GM12878 (cell line): Measurements from ENCODE around the gene RUVBL2. TPM values are rescaled to one million over a fixed set of nuclear protein-coding genes. Genes with fewer than 3 reads are reported as not detected.
"Not testable (repeated sequence)": the region's sequence is repeated elsewhere in the genome, so short reads cannot be mapped to it uniquely, and the experiment has no call there.

Source experiments
- ATAC-seq: fragments of 200-7000 bp; cut with Tn5 transposase; 3 replicates; pipeline ENCODE4 v1.9.1; 2020; ENCODE audit warnings: mild to moderate bottlenecking, moderate library complexity
- BruUV-seq: library from RNA; stranded (reverse); fragments of 400-500 nt; replicated peaks from 2 replicates; lab custom pipeline; 2021; lab: Mats Ljungman, UMichigan
- CTCF ChIA-PET: fragments of 300-600 bp; sonication (Branson Sonifier 250); formaldehyde crosslinking; extraction: SDS; loops from one replicate; lab custom pipeline; 2021; ENCODE audit warnings: inconsistent platforms; lab: Yijun Ruan, JAX
- POLR2A ChIA-PET: fragments of 350-600 bp; formaldehyde crosslinking; extraction: SDS; loops from one replicate; lab custom pipeline; 2021; ENCODE audit warnings: inconsistent platforms; lab: Charles Lee
- RAD21 ChIA-PET: fragments of 300-600 bp; sonication (Branson Sonifier 250); formaldehyde crosslinking; loops from one replicate; lab custom pipeline; 2023; ENCODE audit warnings: antibody characterized with exemption; ENCODE audit not compliant: unreplicated experiment; lab: Charles Lee
- SMC1A ChIA-PET: fragments of 300-600 bp; sonication (Branson Sonifier 250); formaldehyde crosslinking; loops from one replicate; lab custom pipeline; 2023; ENCODE audit not compliant: unreplicated experiment, uncharacterized antibody; lab: Charles Lee
- DNase-seq: peaks from one replicate; pipeline ENCODE4 v3.0.0-alpha.2; 2011; ENCODE audit warnings: low read depth, low spot score
- FAIRE-seq: peaks from 3 replicates; lab custom pipeline; 2011; peaks lifted over from hg19 to GRCh38; lab: Jason Lieb, UNC
- H2AFZ ChIP-seq: 2 replicates; pipeline ENCODE4 v1.6.0; 2011; ENCODE audit warnings: low read depth, low read length, control low read depth; ENCODE audit not compliant: control insufficient read depth
- H3K27ac ChIP-seq: 2 replicates; pipeline ENCODE4 v1.5.1; 2011; ENCODE audit warnings: control low read depth; ENCODE audit not compliant: control insufficient read depth, insufficient read depth
- H3K27me3 ChIP-seq, 2 experiments: replicated peaks in 1 of 2; 2 replicates each; pipeline versions ENCODE4 v1.6.0 to v1.6.1; 2011; ENCODE audit warnings: low read length in 1 of 2; ENCODE audit not compliant: control insufficient read depth in 2 of 2, insufficient read depth in 2 of 2
- H3K36me3 ChIP-seq, 2 experiments: 2 replicates each; pipeline ENCODE4 v1.5.1; 2011; ENCODE audit warnings: low read length in 1 of 2; ENCODE audit not compliant: control insufficient read depth in 2 of 2, insufficient read depth in 2 of 2
- H3K4me1 ChIP-seq: 2 replicates; pipeline ENCODE4 v1.6.1; 2011; ENCODE audit warnings: mild to moderate bottlenecking, low read length, moderate library complexity, mixed read lengths; ENCODE audit not compliant: control insufficient read depth, insufficient read depth
- H3K4me2 ChIP-seq: 2 replicates; pipeline ENCODE4 v1.6.0; 2011; ENCODE audit warnings: control low read depth; ENCODE audit not compliant: control insufficient read depth, insufficient read depth
- H3K4me3 ChIP-seq: fragments of 200-600 bp; sonication (generic); 2 replicates; pipeline ENCODE4 v1.5.1; 2016
- H3K79me2 ChIP-seq: 2 replicates; pipeline ENCODE4 v1.6.0; 2011; ENCODE audit warnings: low read length; ENCODE audit not compliant: control insufficient read depth, insufficient read depth
- H3K9ac ChIP-seq: 2 replicates; pipeline ENCODE4 v1.8.0; 2011; ENCODE audit warnings: low read length, control low read depth, mixed read lengths; ENCODE audit not compliant: control insufficient read depth, insufficient read depth
- H3K9me3 ChIP-seq: replicated peaks from 3 replicates; pipeline ENCODE4 v1.5.1; 2011; ENCODE audit warnings: mild to moderate bottlenecking, low read length; ENCODE audit not compliant: control insufficient read depth, insufficient read depth
- H4K20me1 ChIP-seq: 2 replicates; pipeline ENCODE4 v1.6.0; 2011; ENCODE audit not compliant: control insufficient read depth, insufficient read depth
- WGBS: methylation state at CpG from one replicate; pipeline ENCODE4 v1.1.6; 2016; ENCODE audit warnings: low lambda C conversion rate; ENCODE audit not compliant: insufficient replicate concordance, insufficient coverage; ENCODE audit errors: missing lambda C conversion rate; 5-methylcytosine and 5-hydroxymethylcytosine counted together
- in situ Hi-C: fragments of 300-500 bp; cut with MboI; formaldehyde crosslinking; loops from 9 replicates; pipeline ENCODE4 v1.14.3; 2018; ENCODE audit warnings: mixed read lengths
- intact Hi-C: fragments of 100-400 bp; cut with micrococcal nuclease; formaldehyde crosslinking; loops from one replicate; pipeline ENCODE4 v1.14.2; 2022; ENCODE audit not compliant: unreplicated experiment
- polyA plus RNA-seq, 11 experiments: library from polyadenylated mRNA; depleted of rRNA in 4 of 11; unstranded in 6 of 11; stranded (reverse) in 5 of 11; fragments of >200 nt; fragmentation: Nextera tagmentation in 4 of 11; fragmentation: Illumina TruSeq in 1 of 11; extraction: Ambion mirVana in 4 of 11; extraction: Trizol in 1 of 11; gene quantifications; 1 replicate in 1 of 11; 2 replicates in 10 of 11; pipeline versions ENCODE4 v1.2.1 to v1.2.3, GENCODE V29; 2011 to 2016; ENCODE audit warnings: inconsistent platforms in 2 of 11, missing spikeins in 2 of 11, low read depth in 1 of 11
- total RNA-seq, 4 experiments: library from RNA; depleted of rRNA in 3 of 4; stranded (reverse); fragments of >200 nt in 3 of 4; fragmentation: Illumina TruSeq in 1 of 4; extraction: Trizol in 1 of 4; gene quantifications; 2 replicates each; pipeline versions ENCODE4 v1.2.1 to v1.2.3, GENCODE V29; 2013 to 2021

RUVBL2 gene
- total and polyA plus RNA-seq, 10 of the 15 experiments (the other 5 are each of a cell fraction or from before 2014, with no cell fraction given): 33.8 to 224 (median 125) TPM

DNA sequence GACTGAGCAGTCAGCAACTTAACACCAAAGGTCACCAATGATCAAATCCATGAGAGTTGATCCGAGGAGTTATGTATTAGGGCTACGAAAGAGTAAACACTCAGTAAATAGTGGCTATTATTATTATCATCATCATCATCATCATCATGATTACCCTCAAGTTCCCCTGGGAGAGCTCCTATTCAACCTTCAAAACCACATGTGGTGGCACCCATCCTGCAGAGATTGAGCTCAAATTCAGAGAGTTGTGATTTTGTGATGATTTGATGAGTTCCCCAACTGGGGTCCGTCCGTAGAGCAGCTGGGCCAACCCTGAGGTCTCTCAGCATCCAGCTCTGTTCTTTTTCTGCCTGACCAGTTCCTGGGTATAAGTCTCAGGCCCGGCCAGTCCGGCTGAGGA is 31.4 kb downstream of the RUVBL2 start:
- H3K27ac ChIP-seq, H3K4me3 ChIP-seq, H3K9me3 ChIP-seq, intact Hi-C loops, H4K20me1 ChIP-seq, CTCF ChIA-PET, H2AFZ ChIP-seq, ATAC-seq, FAIRE-seq, in situ Hi-C loops, H3K9ac ChIP-seq, H3K79me2 ChIP-seq, H3K36me3 ChIP-seq, SMC1A ChIA-PET, BruUV-seq, RAD21 ChIA-PET, H3K4me2 ChIP-seq, H3K27me3 ChIP-seq, POLR2A ChIA-PET, DNase-seq: not testable (repeated sequence)
- WGBS: 30% methylated on average over 4 of the region's 6 CpGs
- H3K4me1 ChIP-seq: peaks cover 10% of the 10 kb centered on the region

- H3K4me2 ChIP-seq, H4K20me1 ChIP-seq, H3K4me3 ChIP-seq, FAIRE-seq, SMC1A ChIA-PET, H3K9me3 ChIP-seq, H2AFZ ChIP-seq, H3K9ac ChIP-seq, H3K36me3 ChIP-seq, ATAC-seq, intact Hi-C loops, POLR2A ChIA-PET, CTCF ChIA-PET, H3K27ac ChIP-seq, H3K27me3 ChIP-seq, DNase-seq, H3K4me1 ChIP-seq, RAD21 ChIA-PET, H3K79me2 ChIP-seq, in situ Hi-C loops, BruUV-seq: not testable (repeated sequence)
- 53% methylated on average over 23 of the region's 23 CpGs for WGBS
Observed at GRCh38 chr19:49025599-49025998, 31.9 kb downstream of the RUVBL2 start.

- not testable (repeated sequence) for H3K27ac ChIP-seq, BruUV-seq, ATAC-seq
Observed at GRCh38 chr19:49028686-49029085, 35.0 kb downstream of the RUVBL2 start.

More at GRCh38 chr19:49028686-49029085, 35.0 kb downstream of the RUVBL2 start:
- H3K9me3 ChIP-seq, intact Hi-C loops, H3K27me3 ChIP-seq, H3K4me3 ChIP-seq, H3K36me3 ChIP-seq, CTCF ChIA-PET, H2AFZ ChIP-seq, in situ Hi-C loops, H3K4me2 ChIP-seq, RAD21 ChIA-PET, H3K79me2 ChIP-seq, DNase-seq, H3K4me1 ChIP-seq, FAIRE-seq, SMC1A ChIA-PET, H4K20me1 ChIP-seq, H3K9ac ChIP-seq: not testable (repeated sequence)
- POLR2A ChIA-PET: interaction anchor here (0.6 kb wide), 1 partner anchor 54 kb away, joined by 3 read pairs; no protein-coding TSS in a partner anchor
- WGBS: 5% methylated on average over 4 of the region's 9 CpGs
